ENCODE results near the gene LCN15. TPM values are rescaled to one million over a fixed set of nuclear protein-coding genes. Genes with fewer than 3 reads are reported as not detected.

Gene LCN15
- total and polyA plus RNA-seq, 2 of the 13 experiments (the other 11 are each of a cell fraction or from before 2014, with no cell fraction given), result 1.3 to 53.7 TPM

GRCh38 chr9:136740971-136741882 lies 23.1 kb downstream of the LCN15 start (continued):
- TF ChIP-seq GTF2F1 (IDR thresholded peaks at IDR 0.05; ENCODE audit: low read length) (no peak), ZNF776 (CRISPR knock-in tag; IDR thresholded peaks at IDR 0.05) (no peak), TAF15 (IDR thresholded peaks at IDR 0.05; ENCODE audit: low read depth, low read length, poor library complexity, severe bottlenecking) (no peak), HHEX (CRISPR knock-in tag; IDR thresholded peaks at IDR 0.05) (no peak), ZNF263 (CRISPR knock-in tag; IDR thresholded peaks at IDR 0.05) (peak; percentile 37; the same call in 1 of the 2 replicates), MEF2D (CRISPR knock-in tag; IDR thresholded peaks at IDR 0.05) (peak; percentile 51; the same call in 1 of the 2 replicates), CSRNP2 (CRISPR knock-in tag; conservative IDR thresholded peaks at IDR 0.05; ENCODE audit: low read depth) (no peak), PPARG (CRISPR knock-in tag; conservative IDR thresholded peaks at IDR 0.05) (no peak), PCBP1 (IDR thresholded peaks at IDR 0.05; ENCODE audit: borderline replicate concordance, low read depth, low read length) (no peak), NFE2L2 (IDR thresholded peaks at IDR 0.05; ENCODE audit: low read length) (no peak), PITX1 (CRISPR knock-in tag; IDR thresholded peaks at IDR 0.05) (no peak), ZSCAN22 (CRISPR knock-in tag; IDR thresholded peaks at IDR 0.05) (no peak), ZNF674 (CRISPR knock-in tag; IDR thresholded peaks at IDR 0.05; ENCODE audit: low read depth) (no peak; the same call in 1 of the 2 replicates), KDM5A (IDR thresholded peaks at IDR 0.05; ENCODE audit: borderline replicate concordance, low read length) (no peak), ARID3A (IDR thresholded peaks at IDR 0.05; ENCODE audit: low read depth, low read length) (no peak), ZNF891 (CRISPR knock-in tag; IDR thresholded peaks at IDR 0.05) (no peak), SIX4 (CRISPR knock-in tag; IDR thresholded peaks at IDR 0.05) (no peak), HMGXB3 (CRISPR knock-in tag; IDR thresholded peaks at IDR 0.05; ENCODE audit: borderline replicate concordance) (no peak), ZNF503 (CRISPR knock-in tag; IDR thresholded peaks at IDR 0.05) (no peak)
